Keratinocyte (primary cell): ENCODE data around the gene CD247. TPM values are rescaled to one million over a fixed set of nuclear protein-coding genes. Genes with fewer than 3 reads are reported as not detected.

ENCODE experiments used
- DNase-seq: peaks from one replicate; pipeline ENCODE4 v3.0.0-alpha.2; 2011; ENCODE audit warnings: low read depth, missing footprints, low spot score
- FAIRE-seq: peaks from 2 replicates; lab custom pipeline; 2011; peaks lifted over from hg19 to GRCh38; lab: Jason Lieb, UNC
- H2AFZ ChIP-seq: 2 replicates; pipeline ENCODE4 v1.6.0; 2012; ENCODE audit warnings: low read length, control low read depth, inconsistent platforms; ENCODE audit not compliant: control insufficient read depth
- H3K27ac ChIP-seq: 2 replicates; pipeline ENCODE4 v1.5.1; 2011; ENCODE audit warnings: low read length; ENCODE audit not compliant: control insufficient read depth, insufficient read depth
- H3K27me3 ChIP-seq: 3 replicates; pipeline ENCODE4 v1.6.0; 2011; ENCODE audit warnings: low read length; ENCODE audit not compliant: control insufficient read depth, insufficient read depth; ENCODE audit errors: extremely low read depth
- H3K36me3 ChIP-seq, 2 experiments: 2 replicates in 1 of 2; 3 replicates in 1 of 2; pipeline ENCODE4 v1.5.1; 2011; ENCODE audit warnings: low read length in 2 of 2, mild to moderate bottlenecking in 1 of 2; ENCODE audit not compliant: control insufficient read depth in 2 of 2, insufficient read depth in 2 of 2; ENCODE audit errors: extremely low read depth in 1 of 2
- H3K4me1 ChIP-seq: 3 replicates; pipeline ENCODE4 v1.5.1; 2011; ENCODE audit warnings: low read length; ENCODE audit not compliant: control insufficient read depth, insufficient read depth; ENCODE audit errors: extremely low read depth
- H3K4me2 ChIP-seq: 3 replicates; pipeline ENCODE4 v1.6.0; 2011; ENCODE audit warnings: low read depth, low read length; ENCODE audit not compliant: control insufficient read depth, insufficient read depth; ENCODE audit errors: extremely low read depth
- H3K4me3 ChIP-seq, 3 experiments: fragments of 200-600 bp in 1 of 3; sonication (generic) in 1 of 3; 2 replicates in 2 of 3; 3 replicates in 1 of 3; pipeline ENCODE4 v1.5.1; 2011 to 2016; ENCODE audit warnings: low read length in 3 of 3, mild to moderate bottlenecking in 3 of 3, control low read depth in 2 of 3, inconsistent platforms in 1 of 3, low read depth in 1 of 3, mixed read lengths in 1 of 3, mixed run types in 1 of 3, moderate library complexity in 1 of 3; ENCODE audit not compliant: control insufficient read depth in 2 of 3, insufficient read depth in 2 of 3; ENCODE audit errors: extremely low read depth in 1 of 3
- H3K79me2 ChIP-seq: 2 replicates; pipeline ENCODE4 v1.6.0; 2012; ENCODE audit warnings: low read length; ENCODE audit not compliant: control insufficient read depth, insufficient read depth
- H3K9ac ChIP-seq: 3 replicates; pipeline ENCODE4 v1.6.0; 2011; ENCODE audit warnings: low read length; ENCODE audit not compliant: control insufficient read depth, insufficient read depth; ENCODE audit errors: extremely low read depth
- H3K9me1 ChIP-seq: 3 replicates; pipeline ENCODE4 v1.6.0; 2011; ENCODE audit warnings: low read length; ENCODE audit not compliant: control insufficient read depth, insufficient read depth; ENCODE audit errors: extremely low read depth
- H3K9me3 ChIP-seq: 2 replicates; pipeline ENCODE4 v1.5.1; 2012; ENCODE audit warnings: low read depth, low read length; ENCODE audit not compliant: control insufficient read depth
- H4K20me1 ChIP-seq: 3 replicates; pipeline ENCODE4 v1.6.0; 2011; ENCODE audit warnings: low read length; ENCODE audit not compliant: control insufficient read depth, insufficient read depth; ENCODE audit errors: extremely low read depth
- EZH2 ChIP-seq: IDR thresholded peaks from one replicate; pipeline ENCODE4 v1.6.1; 2012; ENCODE audit warnings: inconsistent platforms, mild to moderate bottlenecking, low read length, moderate library complexity
- dilution Hi-C: fragments of 300-500 bp; cut with MboI; formaldehyde crosslinking; loops from one replicate; pipeline ENCODE4 v1.7.0; 2020; ENCODE audit warnings: low sequenced_read_pairs; ENCODE audit not compliant: extremely low pct_ligation_motif_present
- polyA plus RNA-seq, 5 experiments: library from polyadenylated mRNA; depleted of rRNA in 3 of 5; stranded (reverse) in 3 of 5; stranded (forward) in 1 of 5; unstranded in 1 of 5; fragments of >200 nt; gene quantifications; 1 replicate in 1 of 5; 2 replicates in 3 of 5; 3 replicates in 1 of 5; pipeline versions ENCODE4 v1.2.1 to v1.2.3, GENCODE V29; 2011 to 2012; ENCODE audit warnings: missing spikeins in 2 of 5, low read depth in 1 of 5, low replicate concordance in 1 of 5
- TF ChIP-seq, protein P1 (sequence below), 3 experiments: IDR thresholded peaks in 1 of 3; conservative IDR thresholded peaks in 1 of 3; optimal IDR thresholded peaks in 1 of 3; 2 replicates in 2 of 3; 3 replicates in 1 of 3; pipeline versions ENCODE3 to v1.5.1; 2011; ENCODE audit warnings: low read length in 3 of 3, mild to moderate bottlenecking in 3 of 3, moderate library complexity in 2 of 3, control low read depth in 1 of 3, inconsistent platforms in 1 of 3; ENCODE audit not compliant: insufficient read depth in 2 of 3; ENCODE audit errors: extremely low read depth in 1 of 3

Gene CD247
- polyA plus RNA-seq, 1 donor (not counting 4 experiments of a cell fraction or from before 2014, with no cell fraction given), result not detected

DNA sequence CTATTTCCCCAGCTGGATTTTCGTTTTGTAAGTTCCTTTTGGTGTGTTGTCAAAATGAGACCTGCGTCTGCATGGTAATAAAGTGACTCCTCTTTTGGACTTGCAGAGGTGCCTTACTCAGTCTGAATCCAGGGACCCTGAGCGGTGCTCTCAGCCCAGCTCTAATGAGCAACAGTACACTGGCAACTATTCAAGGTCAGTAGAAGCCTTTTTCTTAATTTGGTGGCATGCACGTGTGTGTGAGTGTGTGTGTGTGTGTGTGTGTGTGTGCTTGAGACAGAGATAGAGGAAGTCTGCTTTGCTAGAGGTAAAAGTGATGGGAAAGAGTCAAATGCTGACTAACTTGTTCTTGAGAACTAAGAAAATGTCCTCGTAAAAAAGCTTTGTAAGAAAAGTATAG lies 105.4 kb downstream of the CD247 start:
- Histone ChIP-seq H3K27me3 (no peaks in the 10 kb centered on the region), H3K79me2 (no peaks in the 10 kb centered on the region), H3K9me3 (no peaks in the 10 kb centered on the region), H3K36me3 (peaks cover 1 to 6% of the 10 kb centered on the region in 2 experiments), H3K9me1 (no peaks in the 10 kb centered on the region), H3K4me2 (no peak overlapping the region), H2AFZ (no peak overlapping the region), H3K27ac (no peak overlapping the region), H4K20me1 (no peaks in the 10 kb centered on the region), H3K9ac (no peak overlapping the region), H3K4me3 (no peak overlapping the region), H3K4me1 (no peaks in the 10 kb centered on the region)
- no peak for DNase-seq
- TF ChIP-seq, protein P1, sequence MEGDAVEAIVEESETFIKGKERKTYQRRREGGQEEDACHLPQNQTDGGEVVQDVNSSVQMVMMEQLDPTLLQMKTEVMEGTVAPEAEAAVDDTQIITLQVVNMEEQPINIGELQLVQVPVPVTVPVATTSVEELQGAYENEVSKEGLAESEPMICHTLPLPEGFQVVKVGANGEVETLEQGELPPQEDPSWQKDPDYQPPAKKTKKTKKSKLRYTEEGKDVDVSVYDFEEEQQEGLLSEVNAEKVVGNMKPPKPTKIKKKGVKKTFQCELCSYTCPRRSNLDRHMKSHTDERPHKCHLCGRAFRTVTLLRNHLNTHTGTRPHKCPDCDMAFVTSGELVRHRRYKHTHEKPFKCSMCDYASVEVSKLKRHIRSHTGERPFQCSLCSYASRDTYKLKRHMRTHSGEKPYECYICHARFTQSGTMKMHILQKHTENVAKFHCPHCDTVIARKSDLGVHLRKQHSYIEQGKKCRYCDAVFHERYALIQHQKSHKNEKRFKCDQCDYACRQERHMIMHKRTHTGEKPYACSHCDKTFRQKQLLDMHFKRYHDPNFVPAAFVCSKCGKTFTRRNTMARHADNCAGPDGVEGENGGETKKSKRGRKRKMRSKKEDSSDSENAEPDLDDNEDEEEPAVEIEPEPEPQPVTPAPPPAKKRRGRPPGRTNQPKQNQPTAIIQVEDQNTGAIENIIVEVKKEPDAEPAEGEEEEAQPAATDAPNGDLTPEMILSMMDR (optimal IDR thresholded peaks at IDR 0.05 in 1 of 3, IDR thresholded peaks at IDR 0.05 in 1 of 3, conservative IDR thresholded peaks at IDR 0.05 in 1 of 3; ENCODE audit: extremely low read depth in 1 of 3, insufficient read depth in 2 of 3, low read length in 3 of 3), result no peak
- no peak for TF ChIP-seq EZH2
- dilution Hi-C loops, result no loop called here
- FAIRE-seq, result no peak

DNA sequence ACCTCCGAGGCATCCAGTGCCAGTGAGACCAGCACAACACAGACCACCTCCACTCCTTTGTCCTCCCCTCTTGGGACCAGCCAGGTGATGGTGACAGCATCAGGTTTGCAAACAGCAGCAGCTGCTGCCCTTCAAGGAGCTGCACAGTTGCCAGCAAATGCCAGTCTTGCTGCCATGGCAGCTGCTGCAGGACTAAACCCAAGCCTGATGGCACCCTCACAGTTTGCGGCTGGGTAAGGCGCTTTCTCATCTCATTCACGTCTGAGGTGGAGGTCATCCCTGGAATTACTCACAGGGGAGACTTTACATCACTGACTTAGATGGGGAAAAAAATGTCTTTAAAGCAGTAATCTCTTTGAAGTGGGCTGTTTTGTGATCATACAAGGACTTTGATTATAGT lies 106.3 kb downstream of the CD247 start:
- dilution Hi-C loops, result no loop called here
- H3K9me3 ChIP-seq, result no peaks in the 10 kb centered on the region
- no peak overlapping the region for H3K9ac ChIP-seq
- no peak overlapping the region for H3K27ac ChIP-seq
- no peak for FAIRE-seq
- H3K36me3 ChIP-seq, result peaks cover 1 to 6% of the 10 kb centered on the region in 2 experiments
- TF ChIP-seq, protein P1 (optimal IDR thresholded peaks at IDR 0.05 in 1 of 3, IDR thresholded peaks at IDR 0.05 in 1 of 3, conservative IDR thresholded peaks at IDR 0.05 in 1 of 3; ENCODE audit: extremely low read depth in 1 of 3, insufficient read depth in 2 of 3, low read length in 3 of 3), result no peak
- no peak for TF ChIP-seq EZH2
- no peak overlapping the region for H2AFZ ChIP-seq
- H3K79me2 ChIP-seq, result no peaks in the 10 kb centered on the region
- H3K4me2 ChIP-seq, result no peak overlapping the region
- H4K20me1 ChIP-seq, result no peaks in the 10 kb centered on the region
- DNase-seq, result no peak
- H3K27me3 ChIP-seq, result no peaks in the 10 kb centered on the region
- H3K4me3 ChIP-seq, result no peak overlapping the region
- no peaks in the 10 kb centered on the region for H3K4me1 ChIP-seq
- H3K9me1 ChIP-seq, result no peaks in the 10 kb centered on the region
